Activated CD8-positive, alpha-beta T cell treated with anti-CD3 and anti-CD28 coated beads, Interleukin-2, amount 10 ng/mL, durations not matched to agents 7 days and 5 days (primary cell): ENCODE results near the gene AMMECR1. TPM values are rescaled to one million over a fixed set of nuclear protein-coding genes. Genes with fewer than 3 reads are reported as not detected.
A peak's percentile ranks its signal among the peaks of the same experiment; 100 is the strongest.

Experiments
- ATAC-seq: fragments of 150-1000 bp; cut with Tn5 transposase; one replicate; pipeline ENCODE4 v1.10.0; 2021; ENCODE audit warnings: moderate library complexity
- CTCF ChIA-PET: fragments of 350-600 bp; sonication (Branson Sonifier 250); formaldehyde crosslinking; loops from one replicate; lab custom pipeline; 2021; ENCODE audit warnings: antibody characterized with exemption; lab: Charles Lee
- POLR2A ChIA-PET: fragments of 350-600 bp; sonication (Branson Sonifier 250); formaldehyde crosslinking; loops from one replicate; lab custom pipeline; 2021; ENCODE audit warnings: antibody characterized with exemption; lab: Charles Lee
- DNase-seq: peaks from one replicate; pipeline ENCODE4 v3.0.0-alpha.2; 2020
- H3K27ac Mint-ChIP-seq: one replicate; pipeline ENCODE4 v1.8.0; 2021; ENCODE audit warnings: mild to moderate bottlenecking, mixed read lengths
- H3K27me3 Mint-ChIP-seq: one replicate; pipeline ENCODE4 v1.8.0; 2021; ENCODE audit warnings: low read depth, mixed read lengths
- H3K36me3 Mint-ChIP-seq: one replicate; pipeline ENCODE4 v1.8.0; 2021; ENCODE audit warnings: low read depth, mixed read lengths
- H3K4me1 Mint-ChIP-seq: one replicate; pipeline ENCODE4 v1.8.0; 2021; ENCODE audit warnings: low read depth, mixed read lengths
- H3K4me3 Mint-ChIP-seq: one replicate; pipeline ENCODE4 v1.8.0; 2021; ENCODE audit warnings: mild to moderate bottlenecking, mixed read lengths
- H3K9me3 Mint-ChIP-seq: one replicate; pipeline ENCODE4 v1.8.0; 2022; ENCODE audit warnings: mixed read lengths; ENCODE audit not compliant: insufficient read depth
- total RNA-seq, 2 experiments: library from RNA; stranded (reverse); gene quantifications; one replicate each; pipeline ENCODE4 v1.2.3, GENCODE V29; 2021

AMMECR1 gene
- total RNA-seq, 2 experiments from 2014 or later: 7.3 to 7.5 TPM

DNA sequence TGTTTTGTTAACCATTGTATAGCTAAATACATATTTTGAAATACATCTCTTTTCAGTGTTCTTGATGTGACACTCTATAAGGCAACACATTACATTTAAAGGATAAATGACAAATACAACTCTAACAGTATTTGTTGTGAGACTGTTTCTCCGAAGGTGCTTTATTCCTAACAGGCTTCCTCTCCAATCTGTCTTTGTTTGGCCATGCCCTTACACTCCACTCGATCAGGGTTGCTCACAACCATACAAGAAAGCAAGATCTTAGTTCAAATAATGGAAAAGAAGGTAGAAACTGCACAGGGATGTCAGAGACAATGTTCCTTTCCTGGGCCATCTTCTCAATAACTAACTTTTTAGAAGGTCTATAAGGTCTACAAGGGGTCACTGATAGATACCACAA, 36.5 kb downstream of the AMMECR1 start:
- Mint-ChIP-seq H3K36me3 (peaks cover 7% of the 10 kb centered on the region), H3K27me3 (no peaks in the 10 kb centered on the region), H3K4me3 (no peak overlapping the region), H3K27ac (no peak overlapping the region), H3K4me1 (peaks cover 2% of the 10 kb centered on the region), H3K9me3 (peaks cover under 1% of the 10 kb centered on the region)
- POLR2A ChIA-PET: no interaction called here
- CTCF ChIA-PET: no interaction called here
- ATAC-seq (no peak), DNase-seq (no peak)

DNA sequence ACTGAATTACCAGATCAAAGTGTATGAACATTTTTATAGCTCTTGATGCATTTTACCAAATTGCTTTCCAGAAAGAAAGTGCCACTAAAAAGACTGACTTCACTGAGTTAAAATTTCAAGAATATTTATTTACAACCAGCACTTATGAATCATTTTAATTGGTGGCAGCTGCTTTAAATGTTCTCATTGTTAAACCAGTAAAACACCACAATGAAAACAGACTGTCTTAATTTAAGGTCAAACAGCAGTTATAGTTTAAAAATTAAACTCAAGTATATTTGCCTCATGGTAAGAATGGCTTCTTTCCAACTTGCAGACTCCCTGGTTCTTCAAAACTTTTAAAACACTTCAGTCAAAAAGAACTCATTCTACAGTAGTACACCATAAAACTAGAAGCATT, 36.9 kb downstream of the AMMECR1 start:
- Mint-ChIP-seq H3K9me3 (peaks cover 5% of the 10 kb centered on the region), H3K27me3 (no peaks in the 10 kb centered on the region), H3K36me3 (peaks cover 7% of the 10 kb centered on the region), H3K27ac (no peak overlapping the region), H3K4me1 (peaks cover 2% of the 10 kb centered on the region), H3K4me3 (no peak overlapping the region)
- CTCF ChIA-PET: no interaction called here
- no peak for ATAC-seq
- POLR2A ChIA-PET: no interaction called here
- DNase-seq: no peak

- DNase-seq (no peak), ATAC-seq (no peak)
- CTCF ChIA-PET: no interaction called here
- peaks cover 2% of the 10 kb centered on the region for H3K36me3 Mint-ChIP-seq
- peaks cover 2% of the 10 kb centered on the region for H3K4me1 Mint-ChIP-seq
- POLR2A ChIA-PET: no interaction called here
- no peak overlapping the region for H3K4me3 Mint-ChIP-seq
- peaks cover 6% of the 10 kb centered on the region for H3K9me3 Mint-ChIP-seq
- H3K27ac Mint-ChIP-seq: no peak overlapping the region
- no peaks in the 10 kb centered on the region for H3K27me3 Mint-ChIP-seq
Measured at GRCh38 chrX:110277609-110278008, 40.3 kb downstream of the AMMECR1 start.

GRCh38 chrX:110276778-110277177, 41.1 kb downstream of the AMMECR1 start:
- no peaks in the 10 kb centered on the region for H3K27me3 Mint-ChIP-seq
- no peak overlapping the region for H3K27ac Mint-ChIP-seq
- peaks cover 6% of the 10 kb centered on the region for H3K9me3 Mint-ChIP-seq
- no peak overlapping the region for H3K4me3 Mint-ChIP-seq
- DNase-seq: no peak
- H3K36me3 Mint-ChIP-seq: no peaks in the 10 kb centered on the region
- ChIA-PET POLR2A (no interaction called here), CTCF (no interaction called here)
- H3K4me1 Mint-ChIP-seq: peaks cover 2% of the 10 kb centered on the region
- no peak for ATAC-seq

GRCh38 chrX:110268886-110269285, 49.0 kb downstream of the AMMECR1 start:
- POLR2A ChIA-PET: no interaction called here
- Mint-ChIP-seq H3K4me1 (peaks cover 22% of the 10 kb centered on the region), H3K27ac (no peak overlapping the region), H3K36me3 (peaks cover 2% of the 10 kb centered on the region), H3K9me3 (no peaks in the 10 kb centered on the region), H3K4me3 (no peak overlapping the region), H3K27me3 (no peaks in the 10 kb centered on the region)
- DNase-seq (no peak), ATAC-seq (no peak)
- CTCF ChIA-PET: interaction anchor here (1.4 to 1.5 kb wide), 2 partner anchors 30 to 122 kb away, joined by 4 read pairs; no protein-coding TSS in a partner anchor

GRCh38 chrX:110268395-110268794, 49.5 kb downstream of the AMMECR1 start:
- Mint-ChIP-seq H3K4me1 (peaks cover 22% of the 10 kb centered on the region), H3K36me3 (peaks cover 2% of the 10 kb centered on the region), H3K9me3 (no peaks in the 10 kb centered on the region), H3K4me3 (no peak overlapping the region), H3K27me3 (no peaks in the 10 kb centered on the region), H3K27ac (no peak overlapping the region)
- DNase-seq: no peak
- no peak for ATAC-seq
- ChIA-PET POLR2A (no interaction called here), CTCF (interaction anchor here (1.4 kb wide), 1 partner anchor 30 kb away, joined by 4 read pairs; no protein-coding TSS in a partner anchor)

DNA sequence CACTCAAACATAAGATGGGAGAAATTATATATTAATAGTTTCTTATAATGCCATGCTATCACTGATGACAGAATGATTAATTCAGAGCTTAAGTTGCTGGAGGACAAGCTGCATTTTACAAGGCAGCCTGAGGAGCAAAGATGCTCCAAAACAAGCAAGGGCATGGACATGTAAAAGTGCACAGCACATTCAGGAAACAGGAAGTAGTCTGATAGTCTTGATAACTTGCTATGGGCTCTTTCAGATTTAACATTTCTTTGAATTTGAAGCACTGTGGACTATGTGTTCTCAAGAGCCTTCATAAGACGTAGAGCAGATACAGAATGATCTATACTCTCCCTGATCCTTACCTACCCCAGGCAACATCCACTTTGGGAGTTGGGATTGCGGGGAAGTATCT, 50.0 kb downstream of the AMMECR1 start:
- Mint-ChIP-seq H3K4me1 (peaks cover 22% of the 10 kb centered on the region), H3K27me3 (no peaks in the 10 kb centered on the region), H3K36me3 (peaks cover 2% of the 10 kb centered on the region), H3K9me3 (no peaks in the 10 kb centered on the region), H3K4me3 (no peak overlapping the region), H3K27ac (peak overlapping the region; percentile 49)
- no peak for ATAC-seq
- ChIA-PET POLR2A (no interaction called here), CTCF (no interaction called here)
- no peak for DNase-seq

DNA sequence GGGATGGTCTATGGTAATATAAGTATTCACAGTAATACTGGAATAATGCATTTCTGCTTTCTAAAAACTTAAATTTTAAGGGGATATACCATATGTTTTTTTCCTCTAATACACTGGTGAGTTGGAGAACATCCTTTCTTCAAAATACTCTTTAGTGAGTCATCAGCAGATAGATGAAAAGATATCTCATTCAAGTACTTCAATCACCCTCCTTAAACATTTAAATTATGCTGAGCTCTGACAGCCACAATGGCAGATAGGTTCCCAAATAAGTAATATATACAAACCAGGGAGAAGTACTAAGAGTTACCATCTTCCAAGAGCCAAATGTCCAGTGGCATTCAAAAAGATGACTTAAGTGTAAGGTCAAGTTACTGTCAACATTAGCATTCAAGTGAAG, 52.2 kb downstream of the AMMECR1 start:
- Mint-ChIP-seq H3K4me1 (peaks cover 22% of the 10 kb centered on the region), H3K27ac (no peak overlapping the region), H3K4me3 (no peak overlapping the region), H3K36me3 (peaks cover 6% of the 10 kb centered on the region), H3K9me3 (no peaks in the 10 kb centered on the region), H3K27me3 (no peaks in the 10 kb centered on the region)
- ChIA-PET POLR2A (no interaction called here), CTCF (no interaction called here)
- DNase-seq (no peak), ATAC-seq (no peak)

DNA sequence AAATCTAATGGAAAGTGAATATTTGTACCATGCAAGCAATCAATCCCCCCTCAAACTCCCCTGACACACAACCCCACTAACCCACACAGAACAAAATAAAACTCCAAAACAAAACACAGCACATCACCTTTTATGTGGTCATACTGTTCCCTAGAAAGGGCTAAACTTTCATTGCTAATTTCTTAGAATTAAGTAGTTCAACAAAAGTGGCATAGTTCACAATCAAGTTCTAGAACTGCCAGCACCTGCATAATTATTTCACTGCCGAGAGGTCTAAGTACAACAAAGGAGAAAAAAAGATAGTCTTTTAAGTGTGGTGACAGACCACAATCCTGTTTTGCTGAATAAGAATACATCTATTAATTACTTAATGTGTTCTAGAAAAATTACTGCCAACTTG, 58.8 kb downstream of the AMMECR1 start:
- CTCF ChIA-PET: no interaction called here
- DNase-seq (no peak), ATAC-seq (no peak)
- H3K36me3 Mint-ChIP-seq: peaks cover 4% of the 10 kb centered on the region
- H3K4me3 Mint-ChIP-seq: no peak overlapping the region
- peaks cover 5% of the 10 kb centered on the region for H3K4me1 Mint-ChIP-seq
- H3K27ac Mint-ChIP-seq: no peak overlapping the region
- no peaks in the 10 kb centered on the region for H3K9me3 Mint-ChIP-seq
- POLR2A ChIA-PET: no interaction called here
- no peaks in the 10 kb centered on the region for H3K27me3 Mint-ChIP-seq

DNA sequence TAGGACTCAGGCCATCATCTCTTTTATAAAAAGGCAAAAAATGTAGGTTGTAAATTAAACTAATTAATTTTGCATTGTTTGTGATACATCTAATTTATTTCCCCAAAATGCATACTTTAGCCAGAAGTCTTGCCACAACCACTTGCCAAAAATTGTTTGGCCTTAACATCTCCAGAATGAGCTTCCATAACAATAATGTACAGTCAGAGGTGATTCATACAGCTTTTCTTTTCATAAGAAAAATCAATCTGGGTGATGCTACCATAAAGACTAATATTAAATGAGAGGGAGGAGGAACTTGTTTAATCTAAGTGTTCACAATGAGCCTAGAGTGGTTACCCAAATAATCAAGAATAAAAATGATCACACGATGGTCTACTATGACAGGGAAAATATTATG, 59.3 kb downstream of the AMMECR1 start:
- H3K27me3 Mint-ChIP-seq: no peaks in the 10 kb centered on the region
- no peak for DNase-seq
- no peak for ATAC-seq
- CTCF ChIA-PET: no interaction called here
- no peak overlapping the region for H3K4me3 Mint-ChIP-seq
- peaks cover 5% of the 10 kb centered on the region for H3K4me1 Mint-ChIP-seq
- no peak overlapping the region for H3K27ac Mint-ChIP-seq
- H3K36me3 Mint-ChIP-seq: peaks cover 6% of the 10 kb centered on the region
- no peaks in the 10 kb centered on the region for H3K9me3 Mint-ChIP-seq
- POLR2A ChIA-PET: no interaction called here

DNA sequence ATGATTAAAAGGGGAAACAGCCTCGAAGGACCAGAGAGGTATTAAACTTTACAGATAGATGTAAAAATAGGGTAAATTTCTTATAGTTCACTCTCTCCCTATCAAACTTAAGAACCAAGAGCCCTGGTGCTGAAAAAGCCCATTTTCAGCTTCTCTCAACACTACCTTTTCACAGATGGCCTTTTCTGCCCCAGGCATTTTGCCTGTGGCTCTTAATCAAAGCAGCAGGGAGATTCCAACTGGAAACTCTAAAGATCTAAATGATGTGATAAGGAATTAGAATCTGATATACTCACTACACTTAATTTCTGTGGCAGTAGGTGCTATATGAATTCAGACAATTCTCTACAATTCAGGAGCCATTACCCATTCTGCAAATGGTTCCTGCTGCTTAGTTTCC, 60.0 kb downstream of the AMMECR1 start:
- ATAC-seq (no peak), DNase-seq (no peak)
- peaks cover 6% of the 10 kb centered on the region for H3K36me3 Mint-ChIP-seq
- no peak overlapping the region for H3K4me3 Mint-ChIP-seq
- no peaks in the 10 kb centered on the region for H3K27me3 Mint-ChIP-seq
- H3K27ac Mint-ChIP-seq: no peak overlapping the region
- no peaks in the 10 kb centered on the region for H3K9me3 Mint-ChIP-seq
- POLR2A ChIA-PET: no interaction called here
- CTCF ChIA-PET: no interaction called here
- H3K4me1 Mint-ChIP-seq: peaks cover 5% of the 10 kb centered on the region

DNA sequence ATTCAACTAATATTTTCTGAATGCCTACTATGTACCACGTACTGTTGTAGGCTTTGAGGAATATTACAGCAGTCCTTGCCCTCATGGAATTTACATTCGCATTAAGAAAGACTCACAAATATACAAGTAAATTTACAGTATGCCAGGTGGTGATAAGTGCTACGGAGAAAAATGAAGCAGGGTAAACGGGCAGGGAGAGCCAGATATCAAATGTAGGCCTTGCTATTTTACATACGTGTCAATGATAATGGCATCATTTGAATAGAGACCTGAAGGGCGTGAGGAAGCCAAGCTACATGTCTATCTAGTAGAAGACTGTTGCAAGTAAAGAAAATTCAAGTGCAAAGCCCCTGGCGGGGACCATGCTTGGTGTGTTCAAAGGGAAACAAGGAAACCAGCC, 65.2 kb downstream of the AMMECR1 start:
- Mint-ChIP-seq H3K27me3 (no peaks in the 10 kb centered on the region), H3K36me3 (peaks cover 8% of the 10 kb centered on the region), H3K4me3 (no peak overlapping the region), H3K9me3 (no peaks in the 10 kb centered on the region), H3K27ac (peak overlapping the region; percentile 6), H3K4me1 (no peaks in the 10 kb centered on the region)
- ATAC-seq (no peak), DNase-seq (no peak)
- POLR2A ChIA-PET: no interaction called here
- CTCF ChIA-PET: no interaction called here

- CTCF ChIA-PET: no interaction called here
- no peak overlapping the region for H3K27ac Mint-ChIP-seq
- DNase-seq (no peak), ATAC-seq (no peak)
- POLR2A ChIA-PET: no interaction called here
- no peaks in the 10 kb centered on the region for H3K9me3 Mint-ChIP-seq
- H3K36me3 Mint-ChIP-seq: peaks cover 8% of the 10 kb centered on the region
- no peaks in the 10 kb centered on the region for H3K27me3 Mint-ChIP-seq
- H3K4me1 Mint-ChIP-seq: no peaks in the 10 kb centered on the region
- H3K4me3 Mint-ChIP-seq: no peak overlapping the region
Measured at GRCh38 chrX:110251961-110252360, 65.9 kb downstream of the AMMECR1 start.
